NT2/D1 (cell line): ENCODE measurements around the gene LAMB1.

ENCODE experiments used
- YY1 ChIP-seq: IDR thresholded peaks from 2 replicates; pipeline ENCODE4 v1.6.1; 2011; ENCODE audit not compliant: insufficient read length, insufficient read depth
- ZNF274 ChIP-seq: IDR thresholded peaks from 2 replicates; pipeline ENCODE4 v1.6.1; 2011; ENCODE audit warnings: mild to moderate bottlenecking, low read depth, low read length

DNA sequence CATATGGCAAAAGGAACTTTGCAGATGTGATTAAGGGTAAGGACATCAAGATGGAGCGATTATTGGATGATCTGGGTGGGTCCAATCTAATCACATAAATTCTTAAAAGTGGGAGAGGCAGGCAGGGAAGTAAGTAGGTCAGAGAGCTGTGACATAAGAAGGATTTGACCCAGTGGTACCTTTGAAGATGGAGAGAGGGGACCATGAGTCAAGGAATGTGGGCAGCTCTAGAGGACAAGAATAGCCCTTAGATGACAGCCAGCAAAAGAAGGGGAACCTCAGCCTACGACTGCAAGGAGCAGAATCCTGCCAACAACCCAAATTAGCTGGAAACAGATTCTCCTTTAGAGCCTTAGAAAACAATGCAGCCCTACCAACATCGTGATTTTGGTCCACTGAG is 34.5 kb downstream of the LAMB1 start:
- no peak for TF ChIP-seq ZNF274
- TF ChIP-seq YY1, result no peak
